Neuronal stem cell (in vitro differentiated cells): ENCODE measurements around the gene CDH13.
"Not testable (repeated sequence)": the region's sequence is repeated elsewhere in the genome, so short reads cannot be mapped to it uniquely, and the experiment has no call there.

Source experiments
- DNase-seq: peaks from one replicate; pipeline ENCODE4 v3.0.0-alpha.2; 2013; ENCODE audit warnings: low spot score
- H2AFZ ChIP-seq: one replicate; pipeline ENCODE4 v1.6.1; 2013; ENCODE audit warnings: mild to moderate bottlenecking, low read length, inconsistent platforms
- H2AK5ac ChIP-seq: 2 replicates; pipeline ENCODE4 v1.6.1; 2013; ENCODE audit warnings: low read depth, mild to moderate bottlenecking, inconsistent platforms, low read length, moderate library complexity, mixed read lengths
- H2BK120ac ChIP-seq: 2 replicates; pipeline ENCODE4 v1.6.1; 2013; ENCODE audit warnings: low read depth, mild to moderate bottlenecking, inconsistent platforms, low read length, moderate library complexity, mixed read lengths
- H2BK12ac ChIP-seq: one replicate; pipeline ENCODE4 v1.6.1; 2013; ENCODE audit warnings: low read length, inconsistent platforms
- H2BK15ac ChIP-seq: 2 replicates; pipeline ENCODE4 v1.6.1; 2013; ENCODE audit warnings: mild to moderate bottlenecking, low read length, inconsistent platforms, mixed read lengths
- H2BK5ac ChIP-seq: one replicate; pipeline ENCODE4 v1.6.1; 2013; ENCODE audit warnings: inconsistent platforms, mild to moderate bottlenecking, low read length, moderate library complexity
- H3K14ac ChIP-seq: one replicate; pipeline ENCODE4 v1.6.1; 2013; ENCODE audit warnings: low read length, inconsistent platforms
- H3K18ac ChIP-seq: 2 replicates; pipeline ENCODE4 v1.6.1; 2013; ENCODE audit warnings: low read length, inconsistent platforms
- H3K23ac ChIP-seq: 2 replicates; pipeline ENCODE4 v1.6.1; 2013; ENCODE audit warnings: low read depth, mild to moderate bottlenecking, mixed read lengths, low read length, inconsistent platforms; ENCODE audit not compliant: poor library complexity
- H3K27ac ChIP-seq: replicated peaks from 3 replicates; pipeline ENCODE4 v1.5.1; 2013; ENCODE audit warnings: low read length, inconsistent platforms
- H3K27me3 ChIP-seq, 3 experiments: 2 replicates each; pipeline ENCODE4 v1.6.1; 2013; ENCODE audit warnings: low read length in 3 of 3, mild to moderate bottlenecking in 2 of 3, inconsistent platforms in 1 of 3, low read depth in 1 of 3, mixed read lengths in 1 of 3, moderate library complexity in 1 of 3; ENCODE audit not compliant: control insufficient read depth in 3 of 3, insufficient read depth in 3 of 3
- H3K36me3 ChIP-seq, 2 donors: replicated peaks in 1 of 2; 2 replicates each; pipeline ENCODE4 v1.6.1; 2013; ENCODE audit warnings: low read length in 2 of 2; ENCODE audit not compliant: control insufficient read depth in 2 of 2, insufficient read depth in 2 of 2
- H3K4ac ChIP-seq: 2 replicates; pipeline ENCODE4 v1.6.1; 2013; ENCODE audit warnings: inconsistent platforms, mild to moderate bottlenecking, low read length, moderate library complexity
- H3K4me1 ChIP-seq, 2 donors: 1 replicate in 1 of 2; 2 replicates in 1 of 2; pipeline ENCODE4 v1.6.1; 2013; ENCODE audit warnings: low read length in 2 of 2, low read depth in 1 of 2; ENCODE audit not compliant: control insufficient read depth in 2 of 2, insufficient read depth in 1 of 2
- H3K4me2 ChIP-seq: one replicate; pipeline ENCODE4 v1.6.1; 2013; ENCODE audit warnings: mild to moderate bottlenecking, low read length, inconsistent platforms; ENCODE audit not compliant: insufficient read depth, poor library complexity, severe bottlenecking
- H3K4me3 ChIP-seq, 2 donors: 2 replicates each; pipeline ENCODE4 v1.5.1; 2013; ENCODE audit warnings: low read length in 2 of 2, mild to moderate bottlenecking in 2 of 2, inconsistent platforms in 1 of 2, moderate library complexity in 1 of 2
- H3K79me1 ChIP-seq: one replicate; pipeline ENCODE4 v1.6.1; 2013; ENCODE audit warnings: low read depth, mild to moderate bottlenecking, inconsistent platforms, low read length, moderate library complexity
- H3K9ac ChIP-seq: one replicate; pipeline ENCODE4 v1.6.1; 2013; ENCODE audit warnings: mild to moderate bottlenecking, low read depth, low read length, inconsistent platforms; ENCODE audit not compliant: poor library complexity
- H3K9me3 ChIP-seq, 2 donors: replicated peaks in 1 of 2; 2 replicates each; pipeline versions ENCODE3 to v1.6.1; 2013; ENCODE audit warnings: low read length in 2 of 2, mild to moderate bottlenecking in 2 of 2, inconsistent platforms in 1 of 2, low read depth in 1 of 2, mixed read lengths in 1 of 2, moderate library complexity in 1 of 2; ENCODE audit not compliant: control insufficient read depth in 2 of 2, insufficient read depth in 1 of 2
- H4K8ac ChIP-seq: one replicate; pipeline ENCODE4 v1.6.1; 2013; ENCODE audit warnings: low read depth, mild to moderate bottlenecking, inconsistent platforms, low read length, moderate library complexity
- H4K91ac ChIP-seq: one replicate; pipeline ENCODE4 v1.6.1; 2013; ENCODE audit warnings: low read length, low read depth, mild to moderate bottlenecking, inconsistent platforms; ENCODE audit not compliant: poor library complexity
- WGBS, 2 donors: extraction: QIAGEN DNeasy Blood & Tissue Kit; methylation state at CpG; one replicate each; pipeline ENCODE4 v1.1.7; 2013; ENCODE audit warnings: missing lambda C conversion rate in 2 of 2, mixed read lengths in 1 of 2; ENCODE audit not compliant: insufficient read length in 2 of 2, insufficient replicate concordance in 1 of 2; ENCODE audit errors: extremely low coverage in 2 of 2; 5-methylcytosine and 5-hydroxymethylcytosine counted together

Gene CDH13

GRCh38 chr16:82933933-82934332 is 307.2 kb downstream of the CDH13 start:
- not testable (repeated sequence) for H3K9me3 ChIP-seq, H2BK5ac ChIP-seq, H3K36me3 ChIP-seq, H3K27ac ChIP-seq, H3K14ac ChIP-seq, H3K79me1 ChIP-seq, H2BK120ac ChIP-seq, H3K9ac ChIP-seq, H2AFZ ChIP-seq, H3K23ac ChIP-seq, H3K4ac ChIP-seq, H4K91ac ChIP-seq, H3K4me2 ChIP-seq, H3K18ac ChIP-seq, H2AK5ac ChIP-seq, H3K27me3 ChIP-seq, H3K4me1 ChIP-seq, DNase-seq, H2BK12ac ChIP-seq, H4K8ac ChIP-seq, H2BK15ac ChIP-seq, H3K4me3 ChIP-seq
- no CpG with 5 or more reads among the region's 2 CpGs for WGBS, 2 donors

GRCh38 chr16:82935766-82936165 is 309.0 kb downstream of the CDH13 start:
- Histone ChIP-seq H2AK5ac (no peak overlapping the region), H3K27ac (no peak overlapping the region), H2BK5ac (no peak overlapping the region), H3K27me3 (no peaks in the 10 kb centered on the region), H3K4me3 (no peak overlapping the region), H4K8ac (no peak overlapping the region), H3K4me1 (no peaks in the 10 kb centered on the region), H2AFZ (no peak overlapping the region), H3K9ac (no peak overlapping the region), H3K14ac (no peak overlapping the region), H3K36me3 (no peaks in the 10 kb centered on the region), H3K18ac (no peak overlapping the region), H3K23ac (no peak overlapping the region), H3K9me3 (peaks cover 0 to 2% of the 10 kb centered on the region in 2 donors), H3K79me1 (no peaks in the 10 kb centered on the region), H4K91ac (no peak overlapping the region), H2BK120ac (no peak overlapping the region), H2BK12ac (no peak overlapping the region), H3K4ac (no peak overlapping the region), H2BK15ac (no peak overlapping the region), H3K4me2 (no peak overlapping the region)
- WGBS, 2 donors: no CpG with 5 or more reads among the region's 4 CpGs
- DNase-seq: no peak

GRCh38 chr16:82936941-82937551 is 310.3 kb downstream of the CDH13 start:
- H2BK120ac ChIP-seq: no peak overlapping the region
- no peak overlapping the region for H4K8ac ChIP-seq
- no peak overlapping the region for H3K23ac ChIP-seq
- H3K36me3 ChIP-seq: no peaks in the 10 kb centered on the region
- peaks cover 0 to 2% of the 10 kb centered on the region in 2 donors for H3K9me3 ChIP-seq
- H2BK15ac ChIP-seq: no peak overlapping the region
- H3K79me1 ChIP-seq: no peaks in the 10 kb centered on the region
- H3K4me1 ChIP-seq: no peaks in the 10 kb centered on the region
- H3K4me2 ChIP-seq: no peak overlapping the region
- no peak for DNase-seq
- no peaks in the 10 kb centered on the region for H3K27me3 ChIP-seq
- H3K27ac ChIP-seq: no peak overlapping the region
- no peak overlapping the region for H3K4ac ChIP-seq
- no peak overlapping the region for H2AK5ac ChIP-seq
- H2BK12ac ChIP-seq: no peak overlapping the region
- H3K4me3 ChIP-seq: no peak overlapping the region
- no peak overlapping the region for H3K18ac ChIP-seq
- no peak overlapping the region for H3K14ac ChIP-seq
- WGBS, 2 donors: no CpG with 5 or more reads among the region's 7 CpGs
- no peak overlapping the region for H4K91ac ChIP-seq
- H3K9ac ChIP-seq: no peak overlapping the region
- no peak overlapping the region for H2BK5ac ChIP-seq
- no peak overlapping the region for H2AFZ ChIP-seq

GRCh38 chr16:82937926-82938520 is 311.3 kb downstream of the CDH13 start:
- Histone ChIP-seq H3K79me1 (no peaks in the 10 kb centered on the region), H4K8ac (no peak overlapping the region), H2BK12ac (no peak overlapping the region), H2BK120ac (no peak overlapping the region), H3K9me3 (peaks cover 0 to 2% of the 10 kb centered on the region in 2 donors), H2BK15ac (no peak overlapping the region), H2AK5ac (no peak overlapping the region), H3K36me3 (no peaks in the 10 kb centered on the region), H2AFZ (no peak overlapping the region), H3K4ac (no peak overlapping the region), H3K23ac (no peak overlapping the region), H4K91ac (no peak overlapping the region), H3K27ac (no peak overlapping the region), H3K9ac (no peak overlapping the region), H3K14ac (no peak overlapping the region), H3K27me3 (no peaks in the 10 kb centered on the region), H3K4me3 (no peak overlapping the region), H3K18ac (no peak overlapping the region), H3K4me1 (no peaks in the 10 kb centered on the region), H2BK5ac (no peak overlapping the region), H3K4me2 (no peak overlapping the region)
- no CpG with 5 or more reads among the region's 7 CpGs for WGBS, 2 donors
- DNase-seq: no peak
